Spleen (tissue), 11 donors: ENCODE results near the gene MAN2B1. TPM values are rescaled to one million over a fixed set of nuclear protein-coding genes. Genes with fewer than 3 reads are reported as not detected.
"Not testable (repeated sequence)": the region's sequence is repeated elsewhere in the genome, so short reads cannot be mapped to it uniquely, and the experiment has no call there.

ENCODE experiments used
- DNase-seq: peaks from one replicate; pipeline ENCODE4 v3.0.0-alpha.2; 2020
- H3K27ac ChIP-seq, 8 donors: fragments of 200-600 bp; sonication (generic) in 7 of 8; 1 replicate in 4 of 8; 2 replicates in 4 of 8; pipeline versions ENCODE4 v1.5.0 to v1.8.0; 2016 to 2021; ENCODE audit warnings: inconsistent platforms in 4 of 8, mild to moderate bottlenecking in 4 of 8, moderate library complexity in 1 of 8
- H3K27me3 ChIP-seq, 7 donors: fragments of 200-600 bp; sonication (generic) in 6 of 7; replicated peaks in 1 of 7; 1 replicate in 4 of 7; 2 replicates in 3 of 7; pipeline versions ENCODE4 v1.5.0 to v1.8.0; 2016 to 2021; ENCODE audit warnings: inconsistent platforms in 3 of 7, mild to moderate bottlenecking in 1 of 7
- H3K36me3 ChIP-seq, 6 donors: fragments of 200-600 bp; sonication (generic) in 5 of 6; 1 replicate in 4 of 6; 2 replicates in 2 of 6; pipeline versions ENCODE4 v1.5.0 to v1.8.0; 2016 to 2021; ENCODE audit warnings: inconsistent platforms in 2 of 6
- H3K4me1 ChIP-seq, 6 donors: fragments of 200-600 bp; sonication (generic) in 5 of 6; 1 replicate in 3 of 6; 2 replicates in 3 of 6; pipeline versions ENCODE4 v1.5.0 to v1.8.0; 2016 to 2021; ENCODE audit warnings: inconsistent platforms in 3 of 6
- H3K4me3 ChIP-seq, 8 donors: fragments of 200-600 bp; sonication (generic) in 7 of 8; 1 replicate in 4 of 8; 2 replicates in 4 of 8; pipeline versions ENCODE4 v1.5.0 to v1.8.0; 2016 to 2021; ENCODE audit warnings: inconsistent platforms in 4 of 8, mild to moderate bottlenecking in 4 of 8, moderate library complexity in 2 of 8
- H3K9me3 ChIP-seq, 8 donors: fragments of 200-600 bp; sonication (generic) in 7 of 8; 1 replicate in 4 of 8; 2 replicates in 4 of 8; pipeline versions ENCODE4 v1.5.0 to v1.8.0; 2016 to 2021; ENCODE audit warnings: inconsistent platforms in 4 of 8
- CTCF ChIP-seq, 11 experiments: fragments of 200-600 bp in 7 of 11; fragments of 450-650 bp in 4 of 11; sonication (generic) in 4 of 11; IDR thresholded peaks in 8 of 11; conservative IDR thresholded peaks in 3 of 11; 1 replicate in 7 of 11; 2 replicates in 4 of 11; pipeline versions ENCODE4 v1.4.0 to v1.8.0; 2016 to 2021; ENCODE audit warnings: antibody characterized with exemption in 11 of 11, inconsistent platforms in 4 of 11, mild to moderate bottlenecking in 1 of 11
- POLR2A ChIP-seq, 3 donors: fragments of 450-650 bp; IDR thresholded peaks; one replicate each; pipeline ENCODE4 v1.5.1; 2017; ENCODE audit warnings: antibody characterized with exemption in 3 of 3, mild to moderate bottlenecking in 1 of 3
- POLR2AphosphoS5 ChIP-seq, 3 donors: sonication (generic); formaldehyde crosslinking; IDR thresholded peaks; one replicate each; pipeline ENCODE4 v1.5.1; 2017; ENCODE audit warnings: antibody characterized with exemption in 3 of 3
- WGBS, 5 donors: extraction: QIAGEN DNeasy Blood & Tissue Kit in 3 of 5; methylation state at CpG; one replicate each; pipeline versions ENCODE4 v1.1.5 to v1.1.7; 2013 to 2018; 5-methylcytosine and 5-hydroxymethylcytosine counted together
- intact Hi-C: fragments of 100-400 bp; cut with DNase I; formaldehyde crosslinking; loops from one replicate; pipeline ENCODE4 v1.15.0; 2023; ENCODE audit warnings: low total_unique reads
- polyA plus RNA-seq, 3 donors: library from polyadenylated mRNA; stranded (reverse); fragments of 200-250 nt; gene quantifications; one replicate each; pipeline ENCODE4 v1.2.1, GENCODE V29; 2013
- total RNA-seq, 7 donors: library from RNA; depleted of rRNA in 3 of 7; stranded (reverse); fragments of >200 nt in 3 of 7; fragmentation: NEBNext Ultra II Directional in 4 of 7; extraction: Animal tissue kit (Norgen Biotek cat#: 25700) in 4 of 7; gene quantifications; one replicate each; pipeline versions ENCODE4 v1.1.0 to v1.2.1, GENCODE V29; 2016 to 2021
- donor health status: healthy with polysubstance abuse.
- donor health status: DM: no; HTN: no; CAD: no; lungs with moderate emphysema.
- donor health status: DM: no; HTN: no; CAD: no.
- donor health status: Bipolar disorder and iron deficiency.
- donor health status: healthy.
- donor health status: DM: no; HTN: no; CAD: no.
- donor health status: DM: yes; HTN: yes; CAD: no.

The MAN2B1 gene
- total and polyA plus RNA-seq, 10 donors = 50.6 to 288 (median 190) TPM

- H3K9me3 ChIP-seq = no peaks in the 10 kb centered on the region
- peaks cover 0 to 41% (median 37%) of the 10 kb centered on the region in 6 donors for H3K36me3 ChIP-seq
- no peaks in the 10 kb centered on the region for H3K27me3 ChIP-seq
- H3K4me1 ChIP-seq = peaks cover 9 to 45% (median 24%) of the 10 kb centered on the region in 6 donors
- H3K4me3 ChIP-seq = peak within 1 kb of the TSS; percentile 44 to 99 (median 95)
- peak; percentile 96 for DNase-seq
- intact Hi-C loops = no loop called here
- TF ChIP-seq POLR2AphosphoS5 (IDR thresholded peaks at IDR 0.05) (peak; percentile 86 to 90 (median 88)), POLR2A (IDR thresholded peaks at IDR 0.05) (no peak), CTCF (IDR thresholded peaks at IDR 0.05 in 8 of 11, conservative IDR thresholded peaks at IDR 0.05 in 3 of 11) (no peak)
- 0% methylated on average over 61 to 68 of the region's 68 CpGs for WGBS, 5 donors
- H3K27ac ChIP-seq = peak within 1 kb of the TSS; percentile 95 to 99 (median 98)
Measured at GRCh38 chr19:12681074-12681987, 14.8 kb upstream of the MAN2B1 start, which contains the start of gene DHPS. Gene DHPS, minus strand, starts transcription at chr19:12681880. Its CDS starts 114 bp downstream, at chr19:12681766.

GRCh38 chr19:12680034-12680433 is 13.5 kb upstream of the MAN2B1 start:
- no peaks in the 10 kb centered on the region for H3K9me3 ChIP-seq
- no peaks in the 10 kb centered on the region for H3K27me3 ChIP-seq
- intact Hi-C loops = no loop called here
- H3K27ac ChIP-seq = no peak overlapping the region
- no peak for TF ChIP-seq POLR2A (IDR thresholded peaks at IDR 0.05)
- no peak for TF ChIP-seq POLR2AphosphoS5 (IDR thresholded peaks at IDR 0.05)
- TF ChIP-seq CTCF (IDR thresholded peaks at IDR 0.05 in 8 of 11, conservative IDR thresholded peaks at IDR 0.05 in 3 of 11) = no peak
- 92 to 96% (median 95%) methylated on average over 9 of the region's 9 CpGs for WGBS, 5 donors
- H3K4me1 ChIP-seq = peaks cover 9 to 48% (median 26%) of the 10 kb centered on the region in 6 donors
- peak; percentile 75 for DNase-seq
- H3K36me3 ChIP-seq = peaks cover 0 to 54% (median 50%) of the 10 kb centered on the region in 6 donors
- H3K4me3 ChIP-seq = peak overlapping the region in 1 of 8 donors; percentile 98

GRCh38 chr19:12678039-12678438 is 11.5 kb upstream of the MAN2B1 start:
- H3K27ac ChIP-seq, H3K9me3 ChIP-seq, H3K4me3 ChIP-seq, H3K27me3 ChIP-seq, DNase-seq, intact Hi-C loops: not testable (repeated sequence)
- 79 to 97% (median 85%) methylated on average over 5 of the region's 5 CpGs for WGBS, 5 donors
- H3K4me1 ChIP-seq = peaks cover 9 to 53% (median 29%) of the 10 kb centered on the region in 6 donors
- peaks cover 0 to 73% (median 70%) of the 10 kb centered on the region in 6 donors for H3K36me3 ChIP-seq

- Histone ChIP-seq H3K4me1 (peaks cover 9 to 58% (median 27%) of the 10 kb centered on the region in 6 donors), H3K27me3 (no peaks in the 10 kb centered on the region), H3K27ac (peak overlapping the region in 1 of 8 donors; percentile 12), H3K4me3 (no peak overlapping the region), H3K36me3 (peaks cover 0 to 83% (median 78%) of the 10 kb centered on the region in 6 donors), H3K9me3 (no peaks in the 10 kb centered on the region)
- intact Hi-C loops = no loop called here
- WGBS, 5 donors = 93 to 97% (median 94%) methylated on average over 11 to 12 of the region's 12 CpGs
- TF ChIP-seq POLR2AphosphoS5 (IDR thresholded peaks at IDR 0.05) (peak in 2 of 3 donors; percentile 15 to 46), CTCF (IDR thresholded peaks at IDR 0.05 in 8 of 11, conservative IDR thresholded peaks at IDR 0.05 in 3 of 11) (no peak)
- no peak for DNase-seq
Measured at GRCh38 chr19:12676928-12677327, 10.4 kb upstream of the MAN2B1 start.
